Measurements from ENCODE around the gene CYB5R4.

CYB5R4 gene

GRCh38 chr6:83970582-83970981 is 111.1 kb downstream of the CYB5R4 start:
- Histone ChIP-seq H3F3A (ENCODE audit: control insufficient read depth, insufficient read depth) (no peaks in the 10 kb centered on the region), H3K27me3 (ENCODE audit: control insufficient read depth, low read length) (no peaks in the 10 kb centered on the region)

DNA sequence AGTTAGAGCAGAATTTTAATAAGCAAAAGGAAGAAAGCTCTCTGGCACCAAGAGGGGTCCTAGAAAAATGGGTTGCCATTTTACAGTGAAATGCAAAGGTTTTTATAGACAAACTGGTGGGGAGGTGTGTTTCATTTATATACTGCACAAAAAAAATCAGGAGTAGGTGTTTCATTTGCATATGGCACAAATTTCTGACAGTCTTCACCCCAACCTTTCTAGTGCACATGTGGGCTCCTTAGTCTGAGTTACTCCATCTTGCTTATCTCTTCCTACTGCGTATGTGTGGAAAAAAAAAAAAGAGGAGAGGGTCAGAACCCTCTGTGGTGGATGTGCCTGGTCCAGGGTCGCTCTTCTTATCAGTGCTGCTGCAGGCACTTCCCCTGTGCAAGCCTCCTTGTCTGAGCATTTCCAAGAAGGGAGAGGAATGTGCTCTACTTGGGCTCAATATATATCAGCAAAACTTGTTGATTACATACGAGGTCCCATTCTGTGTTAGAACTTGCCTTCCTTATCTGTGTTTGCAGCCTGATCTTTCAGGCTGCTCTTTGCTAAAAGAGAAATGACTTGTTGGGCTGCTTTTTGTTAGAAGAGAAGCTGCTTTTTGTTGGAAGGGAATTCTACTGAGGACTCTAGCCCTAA is 115.0 kb downstream of the CYB5R4 start:
- no peaks in the 10 kb centered on the region for H3K27me3 ChIP-seq (ENCODE audit: control insufficient read depth, low read length)
- no peak overlapping the region for H3K4me2 ChIP-seq (ENCODE audit: low read length)
- H3K9me2 ChIP-seq (replicated peaks; ENCODE audit: control insufficient read depth, low read length), result no peaks in the 10 kb centered on the region; the same call in 1 of the 2 replicates
- H3K4me1 ChIP-seq (ENCODE audit: control insufficient read depth, low read length), result no peaks in the 10 kb centered on the region
- H3K79me2 ChIP-seq (ENCODE audit: control insufficient read depth, low read length), result no peaks in the 10 kb centered on the region
- H3F3A ChIP-seq (ENCODE audit: control insufficient read depth, insufficient read depth), result no peaks in the 10 kb centered on the region
- H3K36me3 ChIP-seq (ENCODE audit: control insufficient read depth, low read length), result no peaks in the 10 kb centered on the region
- TF ChIP-seq EZH2phosphoT487 (IDR thresholded peaks at IDR 0.05; ENCODE audit: borderline replicate concordance, low read length) (no peak), CTCF (IDR thresholded peaks at IDR 0.05; ENCODE audit: low read depth, low read length, poor library complexity, severe bottlenecking) (no peak)
- H4K20me1 ChIP-seq (ENCODE audit: control insufficient read depth, insufficient read depth, low read depth, low read length), result no peaks in the 10 kb centered on the region
- no peak overlapping the region for H3K27ac ChIP-seq (ENCODE audit: low read depth, low read length)
- H3K9me3 ChIP-seq (ENCODE audit: control insufficient read depth, insufficient read depth, low read length), result 0 out of 2 replicates have a peak, but pooled peaks cover 3% of the 10 kb centered on the region
- no peak overlapping the region for H3K4me3 ChIP-seq (ENCODE audit: low read length)

More at GRCh38 chr6:83970582-83970981, 111.1 kb downstream of the CYB5R4 start:
- Histone ChIP-seq H3K36me3 (ENCODE audit: control insufficient read depth, low read length) (no peaks in the 10 kb centered on the region), H3K9me2 (replicated peaks; ENCODE audit: control insufficient read depth, low read length) (no peaks in the 10 kb centered on the region), H3K4me3 (ENCODE audit: low read length) (no peak overlapping the region), H4K20me1 (ENCODE audit: control insufficient read depth, insufficient read depth, low read depth, low read length) (no peaks in the 10 kb centered on the region), H3K79me2 (ENCODE audit: control insufficient read depth, low read length) (no peaks in the 10 kb centered on the region), H3K9me3 (ENCODE audit: control insufficient read depth, insufficient read depth, low read length) (0 out of 2 replicates have a peak, but pooled peaks cover 3% of the 10 kb centered on the region), H3K4me1 (ENCODE audit: control insufficient read depth, low read length) (no peaks in the 10 kb centered on the region), H3K4me2 (ENCODE audit: low read length) (no peak overlapping the region), H3K27ac (ENCODE audit: low read depth, low read length) (no peak overlapping the region)
- TF ChIP-seq EZH2phosphoT487 (IDR thresholded peaks at IDR 0.05; ENCODE audit: borderline replicate concordance, low read length), result no peak
- no peak for TF ChIP-seq CTCF (IDR thresholded peaks at IDR 0.05; ENCODE audit: low read depth, low read length, poor library complexity, severe bottlenecking)

- Histone ChIP-seq H3K79me2 (ENCODE audit: control insufficient read depth, low read length) (no peaks in the 10 kb centered on the region), H3K27me3 (ENCODE audit: control insufficient read depth, low read length) (no peaks in the 10 kb centered on the region), H3K36me3 (ENCODE audit: control insufficient read depth, low read length) (no peaks in the 10 kb centered on the region), H3K9me2 (replicated peaks; ENCODE audit: control insufficient read depth, low read length) (no peaks in the 10 kb centered on the region; the same call in 1 of the 2 replicates), H3F3A (ENCODE audit: control insufficient read depth, insufficient read depth) (no peaks in the 10 kb centered on the region), H3K4me2 (ENCODE audit: low read length) (no peak overlapping the region), H3K4me1 (ENCODE audit: control insufficient read depth, low read length) (no peaks in the 10 kb centered on the region), H3K9me3 (ENCODE audit: control insufficient read depth, insufficient read depth, low read length) (0 out of 2 replicates have a peak, but pooled peaks cover 3% of the 10 kb centered on the region), H3K4me3 (ENCODE audit: low read length) (no peak overlapping the region), H4K20me1 (ENCODE audit: control insufficient read depth, insufficient read depth, low read depth, low read length) (no peaks in the 10 kb centered on the region), H3K27ac (ENCODE audit: low read depth, low read length) (no peak overlapping the region)
- TF ChIP-seq EZH2phosphoT487 (IDR thresholded peaks at IDR 0.05; ENCODE audit: borderline replicate concordance, low read length) (no peak), CTCF (IDR thresholded peaks at IDR 0.05; ENCODE audit: low read depth, low read length, poor library complexity, severe bottlenecking) (no peak)
Measured at GRCh38 chr6:83976037-83976755, 116.7 kb downstream of the CYB5R4 start.

Measured in DOHH2 (cell line).